ENCODE measurements around the gene ACOT8. TPM values are rescaled to one million over a fixed set of nuclear protein-coding genes. Genes with fewer than 3 reads are reported as not detected.

ACOT8 gene
- total and polyA plus RNA-seq, 2 of the 4 experiments (the other 2 are of a cell fraction): 29.8 to 47.5 TPM

GRCh38 chr20:45890077-45890984, 33.1 kb upstream of the ACOT8 start (continued):
- peak; percentile 64 for TF ChIP-seq CTCF (conservative IDR thresholded peaks at IDR 0.05; ENCODE audit: low read depth, low read length)

GRCh38 chr20:45888681-45889080, 31.5 kb upstream of the ACOT8 start:
- Histone ChIP-seq H2BK5ac (ENCODE audit: low read depth, low read length, poor library complexity, severe bottlenecking) (no peak overlapping the region), H3K14ac (replicated peaks; ENCODE audit: low read depth, low read length) (no peak overlapping the region), H3K9me3 (ENCODE audit: control insufficient read depth, insufficient read depth, low read length) (no peaks in the 10 kb centered on the region), H3K4me2 (ENCODE audit: low read depth, low read length) (no peak overlapping the region; the same call in 1 of the 2 replicates), H2BK15ac (ENCODE audit: low read depth, low read length) (no peak overlapping the region), H2BK20ac (ENCODE audit: low read depth, low read length) (no peak overlapping the region), H3K56ac (ENCODE audit: extremely low read depth, insufficient read depth, low read length) (no peak overlapping the region), H3K23ac (ENCODE audit: low read depth, low read length) (no peak overlapping the region), H3K9ac (ENCODE audit: low read depth, low read length) (no peak overlapping the region), H2AK9ac (replicated peaks; ENCODE audit: low read depth, low read length, poor library complexity) (no peak overlapping the region), H3K4ac (ENCODE audit: low read depth, low read length) (no peak overlapping the region), H3K18ac (ENCODE audit: low read depth, low read length) (no peak overlapping the region), H3K27me3 (ENCODE audit: control insufficient read depth, insufficient read depth, low read length) (no peaks in the 10 kb centered on the region), H4K20me1 (ENCODE audit: insufficient read depth, low read length) (peaks cover 5% of the 10 kb centered on the region; the same call in 1 of the 2 replicates), H2AK5ac (ENCODE audit: low read depth, low read length) (no peak overlapping the region), H3K27ac (ENCODE audit: insufficient read depth, low read length) (no peak overlapping the region), H3K36me3 (ENCODE audit: control insufficient read depth, insufficient read depth, low read length) (peaks cover 21% of the 10 kb centered on the region), H4K8ac (ENCODE audit: low read depth in 2 of 2, low read length in 2 of 2) (no peak overlapping the region), H3K9me1 (ENCODE audit: insufficient read depth, low read length) (peaks cover 6% of the 10 kb centered on the region; the same call in 1 of the 2 replicates), H3K79me1 (ENCODE audit: low read depth in 1 of 2, low read length in 2 of 2) (peaks cover 11 to 59% of the 10 kb centered on the region in 2 experiments), H4K5ac (ENCODE audit: low read depth, low read length) (no peak overlapping the region), H2BK120ac (ENCODE audit: low read depth, low read length) (no peak overlapping the region), H3K4me3 (ENCODE audit: insufficient read depth, low read depth, low read length) (no peak overlapping the region), H3K4me1 (ENCODE audit: control insufficient read depth, insufficient read depth, low read length) (peaks cover 5% of the 10 kb centered on the region; the same call in 1 of the 2 replicates), H2AFZ (replicated peaks; ENCODE audit: low read length, poor library complexity) (no peak overlapping the region), H4K91ac (ENCODE audit: insufficient read depth, low read depth, low read length) (no peak overlapping the region)
- DNase-seq (no peak), ATAC-seq (ENCODE audit: low read depth) (no peak)
- CTCF ChIA-PET: no interaction called here
- intact Hi-C loops (cut with micrococcal nuclease): no loop called here
- no TSS peak for BruUV-seq (replicated peaks)
- WGBS, 2 experiments (ENCODE audit: extremely low coverage in 2 of 2, insufficient read length in 1 of 2): 100% methylated on average over 1 of the region's 3 CpGs; no CpG with 5 or more reads in 1 of the 2 experiments
- in situ Hi-C loops (cut with MboI; ENCODE audit: low sequenced_read_pairs): no loop called here
- dilution Hi-C loops (cut with HindIII; ENCODE audit: low sequenced_read_pairs, unreplicated experiment): no loop called here
- POLR2A ChIA-PET (ENCODE audit: unreplicated experiment): no interaction called here
- TF ChIP-seq NFE2L2 (IDR thresholded peaks at IDR 0.05; ENCODE audit: low read depth, low read length): no peak
- no peak for TF ChIP-seq RCOR1 (IDR thresholded peaks at IDR 0.05; ENCODE audit: insufficient replicate concordance, low read length)
- no peak for TF ChIP-seq CHD1 (IDR thresholded peaks at IDR 0.05; ENCODE audit: low read depth, low read length)
- TF ChIP-seq RFX5 (IDR thresholded peaks at IDR 0.05; ENCODE audit: low read depth, low read length): no peak
- TF ChIP-seq USF2 (IDR thresholded peaks at IDR 0.05; ENCODE audit: low read depth, low read length): no peak
- no peak for TF ChIP-seq SMC3 (IDR thresholded peaks at IDR 0.05; ENCODE audit: low read depth, low read length)
- TF ChIP-seq BHLHE40 (IDR thresholded peaks at IDR 0.05; ENCODE audit: low read depth, low read length): no peak
- no peak for TF ChIP-seq CTCF (conservative IDR thresholded peaks at IDR 0.05; ENCODE audit: low read depth, low read length)
- TF ChIP-seq MAFK (IDR thresholded peaks at IDR 0.05; ENCODE audit: low read depth, low read length): no peak
- TF ChIP-seq CEBPB (IDR thresholded peaks at IDR 0.05; ENCODE audit: low read depth, low read length): no peak
- TF ChIP-seq POLR2A (IDR thresholded peaks at IDR 0.05; ENCODE audit: low read depth, low read length): no peak

Data from IMR-90 (cell line).